ENCODE data around the gene CUBN. TPM values are rescaled to one million over a fixed set of nuclear protein-coding genes. Genes with fewer than 3 reads are reported as not detected.

The CUBN gene
- total RNA-seq, 4 donors from 2014 or later: 13.4 to 31.0 (median 19.7) TPM

- WGBS, 2 donors: 95 to 97% methylated on average over 2 of the region's 2 CpGs
- TF ChIP-seq POLR2A (IDR thresholded peaks at IDR 0.05) (no peak), CTCF (IDR thresholded peaks at IDR 0.05) (no peak)
- Histone ChIP-seq H3K9me3 (no peaks in the 10 kb centered on the region), H3K27me3 (no peaks in the 10 kb centered on the region), H3K4me3 (replicated peaks in 1 of 3) (no peak overlapping the region), H3K27ac (no peak overlapping the region), H3K36me3 (no peaks in the 10 kb centered on the region), H3K4me1 (peaks cover 0 to 13% of the 10 kb centered on the region in 2 donors)
- intact Hi-C loops (cut with DNase I): no loop called here
- DNase-seq: no peak
Measured at GRCh38 chr10:17064435-17064834, 65.2 kb downstream of the CUBN start.

- DNase-seq: no peak
- no peaks in the 10 kb centered on the region for H3K27me3 ChIP-seq
- H3K9me3 ChIP-seq: no peaks in the 10 kb centered on the region
- H3K4me3 ChIP-seq (replicated peaks in 1 of 3): no peak overlapping the region
- 65 to 74% methylated on average over 6 of the region's 6 CpGs for WGBS, 2 donors
- intact Hi-C loops (cut with DNase I): no loop called here
- H3K36me3 ChIP-seq: no peaks in the 10 kb centered on the region
- H3K4me1 ChIP-seq: peaks cover 0 to 13% of the 10 kb centered on the region in 2 donors
- TF ChIP-seq CTCF (IDR thresholded peaks at IDR 0.05) (no peak), POLR2A (IDR thresholded peaks at IDR 0.05) (no peak)
- H3K27ac ChIP-seq: peak overlapping the region in 2 of 3 donors; percentile 3 to 66
Measured at GRCh38 chr10:17062955-17063484, 66.6 kb downstream of the CUBN start.

GRCh38 chr10:17062493-17062892, 67.1 kb downstream of the CUBN start:
- 69 to 87% methylated on average over 2 of the region's 2 CpGs for WGBS, 2 donors
- Histone ChIP-seq H3K36me3 (no peaks in the 10 kb centered on the region), H3K27me3 (no peaks in the 10 kb centered on the region), H3K27ac (peak overlapping the region in 2 of 3 donors; percentile 3 to 66), H3K9me3 (no peaks in the 10 kb centered on the region), H3K4me1 (peaks cover 0 to 13% of the 10 kb centered on the region in 2 donors), H3K4me3 (replicated peaks in 1 of 3) (no peak overlapping the region)
- intact Hi-C loops (cut with DNase I): no loop called here
- no peak for DNase-seq
- TF ChIP-seq POLR2A (IDR thresholded peaks at IDR 0.05): no peak
- no peak for TF ChIP-seq CTCF (IDR thresholded peaks at IDR 0.05)

GRCh38 chr10:17062009-17062408, 67.6 kb downstream of the CUBN start:
- Histone ChIP-seq H3K27ac (peak overlapping the region in 2 of 3 donors; percentile 3 to 66), H3K4me1 (peaks cover 0 to 13% of the 10 kb centered on the region in 2 donors), H3K9me3 (no peaks in the 10 kb centered on the region), H3K4me3 (replicated peaks in 1 of 3) (no peak overlapping the region), H3K36me3 (no peaks in the 10 kb centered on the region), H3K27me3 (no peaks in the 10 kb centered on the region)
- 86 to 90% methylated on average over 7 of the region's 7 CpGs for WGBS, 2 donors
- intact Hi-C loops (cut with DNase I): no loop called here
- no peak for DNase-seq
- no peak for TF ChIP-seq CTCF (IDR thresholded peaks at IDR 0.05)
- no peak for TF ChIP-seq POLR2A (IDR thresholded peaks at IDR 0.05)

GRCh38 chr10:17061418-17061817, 68.2 kb downstream of the CUBN start:
- peaks cover 0 to 13% of the 10 kb centered on the region in 2 donors for H3K4me1 ChIP-seq
- H3K27me3 ChIP-seq: no peaks in the 10 kb centered on the region
- H3K9me3 ChIP-seq: no peaks in the 10 kb centered on the region
- TF ChIP-seq CTCF (IDR thresholded peaks at IDR 0.05) (no peak), POLR2A (IDR thresholded peaks at IDR 0.05) (no peak)
- DNase-seq: no peak
- WGBS, 2 donors: 84 to 90% methylated on average over 2 of the region's 2 CpGs
- intact Hi-C loops (cut with DNase I): no loop called here
- no peak overlapping the region for H3K27ac ChIP-seq
- H3K4me3 ChIP-seq (replicated peaks in 1 of 3): no peak overlapping the region
- H3K36me3 ChIP-seq: no peaks in the 10 kb centered on the region
